CD14-positive monocyte (primary cell): ENCODE results near the gene RSRC1. TPM values are rescaled to one million over a fixed set of nuclear protein-coding genes. Genes with fewer than 3 reads are reported as not detected.

ENCODE experiments used
- DNase-seq, 3 donors: peaks; one replicate each; pipeline ENCODE4 v3.0.0-alpha.2; 2011 to 2022
- H2AFZ ChIP-seq: 2 replicates; pipeline ENCODE4 v1.6.0; 2012; ENCODE audit warnings: mild to moderate bottlenecking, low read depth, low read length, inconsistent platforms; ENCODE audit not compliant: insufficient read depth, poor library complexity, severe bottlenecking
- H3K27ac ChIP-seq, 2 donors: 1 replicate in 1 of 2; 2 replicates in 1 of 2; pipeline ENCODE4 v1.5.1; 2012 to 2013; ENCODE audit warnings: low read length in 2 of 2, control low read depth in 1 of 2, inconsistent platforms in 1 of 2, low read depth in 1 of 2, mild to moderate bottlenecking in 1 of 2
- H3K27me3 ChIP-seq, 2 donors: one replicate each; pipeline versions ENCODE4 v1.6.0 to v1.6.1; 2011 to 2013; ENCODE audit warnings: low read length in 2 of 2; ENCODE audit not compliant: control insufficient read depth in 2 of 2, insufficient read depth in 2 of 2
- H3K36me3 ChIP-seq, 2 donors: replicated peaks in 1 of 2; 1 replicate in 1 of 2; 2 replicates in 1 of 2; pipeline versions ENCODE4 v1.5.1 to v1.6.1; 2012 to 2013; ENCODE audit warnings: low read length in 2 of 2, control low read depth in 1 of 2, inconsistent platforms in 1 of 2, mild to moderate bottlenecking in 1 of 2; ENCODE audit not compliant: insufficient read depth in 2 of 2, control insufficient read depth in 1 of 2
- H3K4me1 ChIP-seq, 2 donors: 1 replicate in 1 of 2; 2 replicates in 1 of 2; pipeline versions ENCODE4 v1.5.1 to v1.6.1; 2012 to 2013; ENCODE audit warnings: low read length in 2 of 2, control low read depth in 1 of 2, inconsistent platforms in 1 of 2, mild to moderate bottlenecking in 1 of 2, moderate library complexity in 1 of 2; ENCODE audit not compliant: insufficient read depth in 2 of 2, control insufficient read depth in 1 of 2
- H3K4me2 ChIP-seq: replicated peaks from 2 replicates; pipeline ENCODE3; 2012; ENCODE audit warnings: low read length, moderate library complexity, mild to moderate bottlenecking; ENCODE audit not compliant: poor library complexity, severe bottlenecking; ENCODE audit errors: extremely low read depth
- H3K4me3 ChIP-seq, 3 experiments: fragments of 200-600 bp in 1 of 3; sonication (generic) in 1 of 3; replicated peaks in 1 of 3; 1 replicate in 2 of 3; 2 replicates in 1 of 3; pipeline ENCODE4 v1.5.1; 2011 to 2013; ENCODE audit warnings: low read length in 3 of 3, mild to moderate bottlenecking in 3 of 3, control low read depth in 2 of 3, low read depth in 2 of 3, inconsistent platforms in 1 of 3, moderate library complexity in 1 of 3
- H3K79me2 ChIP-seq: 2 replicates; pipeline ENCODE4 v1.6.0; 2012; ENCODE audit warnings: mild to moderate bottlenecking, control low read depth, inconsistent platforms, low read length, moderate library complexity; ENCODE audit not compliant: insufficient read depth
- H3K9ac ChIP-seq: 2 replicates; pipeline ENCODE4 v1.6.0; 2017; ENCODE audit warnings: low read length, mild to moderate bottlenecking; ENCODE audit not compliant: insufficient read depth, poor library complexity, severe bottlenecking
- H3K9me3 ChIP-seq, 2 donors: replicated peaks in 1 of 2; 1 replicate in 1 of 2; 2 replicates in 1 of 2; pipeline versions ENCODE4 v1.5.1 to v1.6.1; 2012 to 2013; ENCODE audit warnings: low read length in 2 of 2, control low read depth in 1 of 2; ENCODE audit not compliant: control insufficient read depth in 1 of 2, insufficient read depth in 1 of 2
- H4K20me1 ChIP-seq: 2 replicates; pipeline ENCODE4 v1.6.0; 2012; ENCODE audit warnings: mild to moderate bottlenecking, low read length, control low read depth, moderate library complexity; ENCODE audit not compliant: insufficient read depth
- H3K27ac Mint-ChIP-seq, 7 donors: one replicate each; pipeline ENCODE4 v1.8.0; 2020; ENCODE audit warnings: mild to moderate bottlenecking in 7 of 7, mixed read lengths in 7 of 7, moderate library complexity in 6 of 7, inconsistent platforms in 2 of 7
- H3K27me3 Mint-ChIP-seq, 3 donors: one replicate each; pipeline ENCODE4 v1.8.0; 2021 to 2022; ENCODE audit warnings: low read depth in 3 of 3, mild to moderate bottlenecking in 3 of 3, mixed read lengths in 3 of 3, moderate library complexity in 3 of 3, inconsistent platforms in 1 of 3
- H3K36me3 Mint-ChIP-seq, 2 donors: one replicate each; pipeline ENCODE4 v1.8.0; 2020; ENCODE audit warnings: mixed read lengths in 2 of 2, inconsistent platforms in 1 of 2, mild to moderate bottlenecking in 1 of 2
- H3K4me1 Mint-ChIP-seq: one replicate; pipeline ENCODE4 v1.8.0; 2020; ENCODE audit warnings: mild to moderate bottlenecking, mixed read lengths
- H3K4me3 Mint-ChIP-seq, 2 donors: one replicate each; pipeline ENCODE4 v1.8.0; 2020; ENCODE audit warnings: mild to moderate bottlenecking in 2 of 2, mixed read lengths in 2 of 2, moderate library complexity in 1 of 2
- H3K9me3 Mint-ChIP-seq, 7 donors: one replicate each; pipeline ENCODE4 v1.8.0; 2020 to 2022; ENCODE audit warnings: mixed read lengths in 7 of 7, mild to moderate bottlenecking in 6 of 7, moderate library complexity in 6 of 7, inconsistent platforms in 2 of 7
- CTCF ChIP-seq: fragments of 200-600 bp; IDR thresholded peaks from one replicate; pipeline ENCODE4 v1.8.0; 2022; ENCODE audit warnings: antibody characterized with exemption, mild to moderate bottlenecking
- WGBS: methylation state at CpG from one replicate; pipeline ENCODE4 v1.1.5; 2013; ENCODE audit warnings: missing lambda C conversion rate; ENCODE audit not compliant: insufficient coverage; 5-methylcytosine and 5-hydroxymethylcytosine counted together
- intact Hi-C, 2 donors: fragments of 100-400 bp; cut with micrococcal nuclease; formaldehyde crosslinking; loops; one replicate each; pipeline versions ENCODE4 v1.15.0 to v1.15.1; 2023
- polyA plus RNA-seq, 3 donors: library from polyadenylated mRNA; depleted of rRNA in 1 of 3; unstranded in 2 of 3; stranded (reverse) in 1 of 3; fragments of 300-500 nt in 2 of 3; fragments of >200 nt in 1 of 3; fragmentation: Illumina TruSeq in 2 of 3; gene quantifications; 1 replicate in 2 of 3; 2 replicates in 1 of 3; pipeline ENCODE4 v1.2.3, GENCODE V29; 2012 to 2021

The RSRC1 gene
- polyA plus RNA-seq, 3 donors, result 6.6 to 31.7 (median 15.1) TPM

GRCh38 chr3:158134363-158134762 lies 24.5 kb downstream of the RSRC1 start:
- no peaks in the 10 kb centered on the region for H3K4me1 ChIP-seq
- peaks cover 24 to 56% of the 10 kb centered on the region in 2 donors for H3K36me3 ChIP-seq
- H3K4me3 ChIP-seq, result no peak overlapping the region
- Mint-ChIP-seq H3K27me3 (peaks cover 0 to 2% (median 0%) of the 10 kb centered on the region in 3 donors), H3K4me1 (no peaks in the 10 kb centered on the region), H3K27ac (no peak overlapping the region), H3K36me3 (peaks cover 39 to 56% of the 10 kb centered on the region in 2 donors), H3K4me3 (no peak overlapping the region), H3K9me3 (peaks cover 0 to 5% (median 0%) of the 10 kb centered on the region in 7 donors)
- no peaks in the 10 kb centered on the region for H3K27me3 ChIP-seq
- no peak overlapping the region for H3K4me2 ChIP-seq
- WGBS, result no CpG with 5 or more reads among the region's 2 CpGs
- no peaks in the 10 kb centered on the region for H4K20me1 ChIP-seq
- no peaks in the 10 kb centered on the region for H3K9me3 ChIP-seq
- no peak for DNase-seq
- no peak overlapping the region for H3K9ac ChIP-seq
- intact Hi-C loops, result no loop called here
- no peak overlapping the region for H2AFZ ChIP-seq
- H3K79me2 ChIP-seq, result no peaks in the 10 kb centered on the region
- H3K27ac ChIP-seq, result no peak overlapping the region
- no peak for TF ChIP-seq CTCF

GRCh38 chr3:158140396-158140795 lies 30.5 kb downstream of the RSRC1 start:
- peaks cover 25 to 35% of the 10 kb centered on the region in 2 donors for H3K36me3 Mint-ChIP-seq
- DNase-seq, result no peak
- H3K4me3 Mint-ChIP-seq, result no peak overlapping the region
- Histone ChIP-seq H3K4me2 (no peak overlapping the region), H3K9me3 (no peaks in the 10 kb centered on the region), H2AFZ (no peak overlapping the region), H3K27me3 (no peaks in the 10 kb centered on the region), H3K36me3 (peaks cover 14 to 32% of the 10 kb centered on the region in 2 donors), H3K9ac (no peak overlapping the region), H3K4me3 (no peak overlapping the region), H3K27ac (no peak overlapping the region), H4K20me1 (no peaks in the 10 kb centered on the region), H3K4me1 (no peaks in the 10 kb centered on the region), H3K79me2 (no peaks in the 10 kb centered on the region)
- intact Hi-C loops, result no loop called here
- H3K27ac Mint-ChIP-seq, result no peak overlapping the region
- no CpG with 5 or more reads among the region's 2 CpGs for WGBS
- H3K9me3 Mint-ChIP-seq, result peaks cover 0 to 6% (median 2%) of the 10 kb centered on the region in 7 donors
- peaks cover 0 to 2% (median 0%) of the 10 kb centered on the region in 3 donors for H3K27me3 Mint-ChIP-seq
- no peak for TF ChIP-seq CTCF
- H3K4me1 Mint-ChIP-seq, result no peaks in the 10 kb centered on the region
